WTC11 (cell line): Measurements from ENCODE around the gene TLE4.

Experiments
- ATF1 ChIP-seq: sonication (generic); formaldehyde crosslinking; IDR thresholded peaks from 2 replicates; pipeline ENCODE4 v1.8.1; 2023; ENCODE audit warnings: mild to moderate bottlenecking, moderate library complexity, missing genetic modification reagents
- CTCF ChIP-seq: fragments of 200-600 bp; IDR thresholded peaks from 2 replicates; pipeline ENCODE4 v1.8.0; 2022; ENCODE audit warnings: antibody characterized with exemption
- ETV6 ChIP-seq: sonication (generic); formaldehyde crosslinking; IDR thresholded peaks from 2 replicates; pipeline ENCODE4 v1.8.1; 2022; ENCODE audit warnings: mild to moderate bottlenecking, missing genetic modification reagents
- MXD4 ChIP-seq: fragments of 250-450 bp; sonication (Bioruptor Pico); IDR thresholded peaks from 2 replicates; pipeline ENCODE4 v1.8.0; 2021; ENCODE audit warnings: mild to moderate bottlenecking, moderate library complexity, borderline replicate concordance
- ZBTB43 ChIP-seq: sonication (generic); formaldehyde crosslinking; IDR thresholded peaks from 2 replicates; pipeline ENCODE4 v1.8.1; 2023; ENCODE audit warnings: mild to moderate bottlenecking, missing genetic modification reagents
- ZNF138 ChIP-seq: sonication (generic); formaldehyde crosslinking; conservative IDR thresholded peaks from 2 replicates; pipeline ENCODE4 v1.8.1; 2022; ENCODE audit warnings: mild to moderate bottlenecking, moderate library complexity, missing genetic modification reagents
- ZNF232 ChIP-seq: sonication (generic); formaldehyde crosslinking; IDR thresholded peaks from 2 replicates; pipeline ENCODE4 v1.8.0; 2022; ENCODE audit warnings: mild to moderate bottlenecking, missing genetic modification reagents
- ZNF317 ChIP-seq: sonication (generic); formaldehyde crosslinking; IDR thresholded peaks from 2 replicates; pipeline ENCODE4 v1.8.1; 2023; ENCODE audit warnings: low read depth, mild to moderate bottlenecking, moderate library complexity, missing genetic modification reagents, borderline replicate concordance
- TF ChIP-seq, protein P1 (sequence below): sonication (generic); formaldehyde crosslinking; IDR thresholded peaks from 2 replicates; pipeline ENCODE4 v1.8.0; 2022; ENCODE audit warnings: mild to moderate bottlenecking, missing genetic modification reagents

- no peak for TF ChIP-seq CTCF
- TF ChIP-seq ZNF138 (CRISPR knock-in tag), result no peak
- TF ChIP-seq ETV6 (CRISPR knock-in tag), result no peak
- TF ChIP-seq ZBTB43, result no peak
- no peak for TF ChIP-seq ATF1 (CRISPR knock-in tag)
- TF ChIP-seq, protein P1, sequence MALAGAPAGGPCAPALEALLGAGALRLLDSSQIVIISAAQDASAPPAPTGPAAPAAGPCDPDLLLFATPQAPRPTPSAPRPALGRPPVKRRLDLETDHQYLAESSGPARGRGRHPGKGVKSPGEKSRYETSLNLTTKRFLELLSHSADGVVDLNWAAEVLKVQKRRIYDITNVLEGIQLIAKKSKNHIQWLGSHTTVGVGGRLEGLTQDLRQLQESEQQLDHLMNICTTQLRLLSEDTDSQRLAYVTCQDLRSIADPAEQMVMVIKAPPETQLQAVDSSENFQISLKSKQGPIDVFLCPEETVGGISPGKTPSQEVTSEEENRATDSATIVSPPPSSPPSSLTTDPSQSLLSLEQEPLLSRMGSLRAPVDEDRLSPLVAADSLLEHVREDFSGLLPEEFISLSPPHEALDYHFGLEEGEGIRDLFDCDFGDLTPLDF (CRISPR knock-in tag), result no peak
- TF ChIP-seq ZNF232, result no peak
- no peak for TF ChIP-seq ZNF317 (CRISPR knock-in tag)
- TF ChIP-seq MXD4 (CRISPR knock-in tag), result no peak
These were observed 72.8 kb downstream of the TLE4 start for GRCh38 chr9:79644601-79645000.
